Thoracic aorta (tissue), 2 donors: ENCODE data around the gene SCIN. TPM values are rescaled to one million over a fixed set of nuclear protein-coding genes. Genes with fewer than 3 reads are reported as not detected.

Source experiments
- ATAC-seq: fragments of 150-250 bp; one replicate; pipeline ENCODE4 v1.8.0; 2017; ENCODE audit warnings: low read depth; ENCODE audit not compliant: insufficient number of reproducible peaks, low FRiP score
- DNase-seq: peaks from one replicate; pipeline ENCODE4 v3.0.0-alpha.2; 2020; ENCODE audit warnings: low spot score
- H3K27ac ChIP-seq, 2 donors: fragments of 200-600 bp; sonication (generic); 1 replicate in 1 of 2; 2 replicates in 1 of 2; pipeline ENCODE4 v1.5.1; 2016; ENCODE audit warnings: mild to moderate bottlenecking in 2 of 2, moderate library complexity in 2 of 2
- H3K27me3 ChIP-seq: fragments of 200-600 bp; sonication (generic); replicated peaks from 2 replicates; pipeline ENCODE4 v1.6.0; 2016; ENCODE audit warnings: mild to moderate bottlenecking; ENCODE audit not compliant: insufficient read depth
- H3K36me3 ChIP-seq: fragments of 200-600 bp; sonication (generic); one replicate; pipeline ENCODE4 v1.5.1; 2016
- H3K4me1 ChIP-seq, 2 donors: fragments of 200-600 bp; sonication (generic); 1 replicate in 1 of 2; 2 replicates in 1 of 2; pipeline versions ENCODE4 v1.5.1 to v1.6.0; 2016; ENCODE audit warnings: low read depth in 2 of 2, mild to moderate bottlenecking in 1 of 2; ENCODE audit not compliant: control insufficient read depth in 1 of 2
- H3K4me3 ChIP-seq: fragments of 200-600 bp; sonication (generic); 2 replicates; pipeline ENCODE4 v1.5.1; 2016; ENCODE audit warnings: mild to moderate bottlenecking
- H3K9me3 ChIP-seq: fragments of 200-600 bp; sonication (generic); 2 replicates; pipeline ENCODE4 v1.5.1; 2016
- CTCF ChIP-seq: fragments of 200-600 bp; sonication (generic); IDR thresholded peaks from one replicate; pipeline ENCODE4 v1.5.1; 2019; ENCODE audit warnings: antibody characterized with exemption
- total RNA-seq, 2 donors: library from RNA; depleted of rRNA; stranded (reverse); fragments of >200 nt; gene quantifications; one replicate each; pipeline versions ENCODE4 v1.1.0 to v1.2.3, GENCODE V29; 2016

The SCIN gene
- total RNA-seq, 2 donors from 2014 or later, result 0.49 to 2.0 TPM

GRCh38 chr7:12647364-12648219 is 77.1 kb downstream of the SCIN start:
- DNase-seq, result no peak
- Histone ChIP-seq H3K4me3 (no peak overlapping the region), H3K4me1 (no peaks in the 10 kb centered on the region), H3K9me3 (no peaks in the 10 kb centered on the region), H3K36me3 (no peaks in the 10 kb centered on the region), H3K27ac (no peak overlapping the region), H3K27me3 (no peaks in the 10 kb centered on the region)
- TF ChIP-seq CTCF, result no peak
- ATAC-seq, result no peak

- no peak overlapping the region for H3K27ac ChIP-seq
- DNase-seq, result no peak
- no peaks in the 10 kb centered on the region for H3K27me3 ChIP-seq
- H3K9me3 ChIP-seq, result no peaks in the 10 kb centered on the region
- ATAC-seq, result no peak
- no peaks in the 10 kb centered on the region for H3K36me3 ChIP-seq
- H3K4me3 ChIP-seq, result no peak overlapping the region
- TF ChIP-seq CTCF, result no peak
- H3K4me1 ChIP-seq, result no peaks in the 10 kb centered on the region
These were observed 78.3 kb downstream of the SCIN start for GRCh38 chr7:12648704-12649261.

GRCh38 chr7:12649348-12649747 is 78.8 kb downstream of the SCIN start:
- no peaks in the 10 kb centered on the region for H3K4me1 ChIP-seq
- H3K27ac ChIP-seq, result no peak overlapping the region
- no peak for DNase-seq
- ATAC-seq, result no peak
- no peaks in the 10 kb centered on the region for H3K36me3 ChIP-seq
- TF ChIP-seq CTCF, result no peak
- no peak overlapping the region for H3K4me3 ChIP-seq
- H3K9me3 ChIP-seq, result no peaks in the 10 kb centered on the region
- no peaks in the 10 kb centered on the region for H3K27me3 ChIP-seq

GRCh38 chr7:12650080-12650479 is 79.6 kb downstream of the SCIN start:
- Histone ChIP-seq H3K4me3 (no peak overlapping the region), H3K27me3 (no peaks in the 10 kb centered on the region), H3K36me3 (no peaks in the 10 kb centered on the region), H3K9me3 (no peaks in the 10 kb centered on the region), H3K27ac (no peak overlapping the region), H3K4me1 (no peaks in the 10 kb centered on the region)
- TF ChIP-seq CTCF, result no peak
- ATAC-seq (no peak), DNase-seq (no peak)

GRCh38 chr7:12653110-12653509 is 82.6 kb downstream of the SCIN start:
- Histone ChIP-seq H3K27ac (no peak overlapping the region), H3K27me3 (no peaks in the 10 kb centered on the region), H3K4me1 (no peaks in the 10 kb centered on the region), H3K36me3 (no peaks in the 10 kb centered on the region), H3K9me3 (no peaks in the 10 kb centered on the region), H3K4me3 (no peak overlapping the region)
- no peak for TF ChIP-seq CTCF
- DNase-seq (no peak), ATAC-seq (no peak)
